ENCODE results near the gene RSBN1L.
"Not testable (repeated sequence)": the region's sequence is repeated elsewhere in the genome, so short reads cannot be mapped to it uniquely, and the experiment has no call there.

Gene RSBN1L

DNA sequence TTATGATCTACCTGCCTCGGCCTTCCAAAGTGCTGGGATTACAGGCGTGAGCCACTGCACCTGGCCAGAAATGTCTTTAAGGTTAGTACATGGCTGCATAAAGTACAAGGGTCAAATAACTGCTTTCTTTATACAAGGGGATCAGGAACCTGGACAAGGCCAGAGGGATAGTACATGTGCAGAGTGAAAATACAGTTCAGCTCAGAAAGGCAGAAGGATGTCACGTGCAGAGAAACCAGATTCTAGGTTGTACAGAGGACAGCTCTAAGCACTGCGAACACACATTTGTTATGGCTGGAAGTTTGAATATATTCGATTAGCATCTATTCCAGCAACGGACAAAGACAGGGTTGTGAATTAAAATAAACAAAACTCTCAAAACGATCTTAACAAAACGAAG is 6.0 kb upstream of the RSBN1L start:
- no peak for DNase-seq

DNA sequence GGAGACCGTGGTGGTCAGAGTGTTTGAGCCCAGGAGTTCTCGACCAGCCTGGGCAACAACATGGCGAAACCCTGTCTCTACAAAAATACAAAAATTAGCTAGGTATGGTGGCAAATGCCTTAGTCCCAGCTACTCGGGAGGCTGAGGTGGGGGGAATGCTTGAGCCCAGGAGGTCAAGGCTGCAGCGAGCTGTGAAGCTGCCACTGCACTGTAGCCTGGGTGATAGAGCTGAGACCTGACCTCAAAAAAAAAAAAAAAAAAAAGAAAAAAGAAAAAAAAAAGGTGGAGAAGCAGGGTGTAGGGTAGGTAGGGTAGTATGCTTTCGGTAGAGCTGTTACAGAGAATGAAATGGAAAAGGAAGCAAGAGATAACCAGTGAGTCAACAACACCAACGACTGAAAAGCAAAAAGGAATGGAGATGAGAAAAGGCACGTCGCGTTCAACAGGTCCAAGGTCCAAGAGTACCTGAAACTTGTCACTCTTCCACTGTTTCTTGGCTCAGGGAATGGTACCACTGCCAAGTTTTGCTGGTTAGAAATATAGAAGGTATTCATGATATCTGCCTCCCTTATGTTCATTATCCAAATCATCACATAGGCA is 4.3 kb upstream of the RSBN1L start:
- DNase-seq = no peak

DNA sequence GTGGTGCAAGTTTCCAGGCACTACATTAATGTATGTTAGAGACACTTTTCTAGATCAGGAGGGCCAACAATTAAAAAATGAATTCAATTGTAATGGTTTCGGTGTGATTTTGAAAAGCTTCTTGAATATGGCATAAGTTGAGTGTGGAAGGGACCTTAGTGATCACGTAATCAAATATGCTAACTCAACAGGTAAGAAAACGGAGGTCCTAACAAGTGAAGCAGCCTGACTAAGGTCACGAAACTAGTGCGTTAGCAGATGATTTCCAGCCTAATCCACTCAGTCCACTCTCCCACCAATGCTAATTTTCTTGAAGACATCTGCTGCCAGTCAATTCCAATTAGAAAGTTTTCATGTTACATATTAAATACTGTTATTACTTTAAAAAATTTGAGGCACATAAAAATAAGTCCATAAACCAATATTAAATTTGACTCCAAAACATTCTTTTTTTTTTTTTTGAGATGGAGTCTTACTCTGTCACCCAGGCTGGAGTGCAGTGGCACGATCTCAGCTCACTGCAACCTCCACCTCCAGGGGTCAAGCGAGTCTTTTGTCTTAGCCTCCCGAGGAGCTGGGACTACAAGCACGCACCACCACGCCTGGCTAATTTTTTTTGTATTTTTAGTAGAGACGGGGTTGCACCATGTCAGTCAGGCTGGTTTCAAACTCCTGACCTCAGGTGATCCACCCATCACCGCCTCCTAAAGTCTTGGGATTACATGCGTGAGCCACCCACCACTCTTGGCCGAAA is 2.3 kb upstream of the RSBN1L start:
- no peak for DNase-seq

- no peak for DNase-seq
Measured at GRCh38 chr7:77696643-77697534, 630 bp downstream of the RSBN1L start.

GRCh38 chr7:77697535-77697831 is 1.2 kb downstream of the RSBN1L start:
- no peak for DNase-seq

GRCh38 chr7:77698042-77698625 is 1.9 kb downstream of the RSBN1L start:
- DNase-seq = no peak

DNA sequence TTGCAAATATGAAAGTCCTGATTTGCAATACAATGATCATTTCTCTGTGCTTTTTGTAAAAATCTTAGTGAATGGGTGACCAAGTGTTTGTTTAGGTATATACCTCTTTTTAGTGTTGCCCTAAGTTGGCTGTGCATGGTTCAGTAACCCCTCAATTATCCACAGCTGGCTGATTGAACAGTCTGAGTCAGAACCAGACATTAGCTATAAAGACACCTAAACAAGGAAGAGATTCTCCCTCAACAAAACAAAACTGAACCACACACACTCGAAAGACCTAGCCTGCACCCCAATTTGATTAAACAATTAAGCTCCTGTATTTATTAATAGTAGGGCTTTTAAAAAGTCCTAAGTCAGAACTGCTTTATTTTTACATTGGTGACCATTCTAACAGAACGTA is 2.8 kb downstream of the RSBN1L start:
- DNase-seq = no peak

GRCh38 chr7:77702513-77702912 is 6.3 kb downstream of the RSBN1L start:
- DNase-seq = no peak

- DNase-seq = no peak
Measured at GRCh38 chr7:77702968-77703472, 6.8 kb downstream of the RSBN1L start.

- DNase-seq = not testable (repeated sequence)
Measured at GRCh38 chr7:77703669-77704068, 7.4 kb downstream of the RSBN1L start.

DNA sequence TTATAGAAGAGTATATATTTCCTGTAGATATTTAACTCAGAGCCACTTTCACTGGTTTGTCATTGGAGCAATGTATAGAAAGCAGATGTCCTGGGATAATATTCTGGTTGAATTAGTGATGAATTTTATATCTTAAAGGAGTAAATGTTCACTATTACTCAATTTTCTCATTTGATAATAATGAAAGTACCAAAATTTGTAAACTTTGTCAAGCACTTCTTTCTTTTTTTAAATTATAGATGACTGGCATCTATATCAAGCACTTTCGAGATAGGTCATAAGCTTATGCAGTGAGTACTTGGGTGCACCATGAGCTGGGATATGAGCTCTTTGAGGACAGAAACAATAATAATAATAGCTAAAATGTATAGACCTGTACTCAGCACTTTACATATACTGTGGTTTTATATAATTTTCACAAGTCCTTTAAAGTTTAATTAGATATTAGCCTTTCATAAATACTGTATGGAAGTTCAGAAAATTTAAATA is 11.3 kb downstream of the RSBN1L start:
- DNase-seq = no peak

- no peak for DNase-seq
Measured at GRCh38 chr7:77710067-77710466, 13.8 kb downstream of the RSBN1L start.

DNA sequence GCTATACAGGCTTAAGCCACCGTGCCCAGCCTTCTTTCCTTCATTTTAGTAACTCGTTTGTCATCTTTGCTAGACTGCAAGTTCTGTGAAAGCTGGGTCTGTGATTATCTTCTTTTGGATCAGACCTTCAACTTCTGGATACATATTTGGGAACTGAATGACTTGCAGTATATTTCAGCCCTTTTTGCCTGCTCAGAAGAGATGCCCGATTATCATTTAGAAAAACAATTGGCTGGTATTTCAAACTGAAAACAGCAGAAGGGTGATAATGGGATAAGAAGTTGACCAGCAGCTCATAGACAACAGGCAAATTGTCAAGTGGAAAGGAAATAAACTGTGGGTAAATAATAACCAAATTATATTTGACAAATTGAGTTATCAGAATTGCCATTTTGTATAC is 14.6 kb downstream of the RSBN1L start:
- DNase-seq = no peak

DNA sequence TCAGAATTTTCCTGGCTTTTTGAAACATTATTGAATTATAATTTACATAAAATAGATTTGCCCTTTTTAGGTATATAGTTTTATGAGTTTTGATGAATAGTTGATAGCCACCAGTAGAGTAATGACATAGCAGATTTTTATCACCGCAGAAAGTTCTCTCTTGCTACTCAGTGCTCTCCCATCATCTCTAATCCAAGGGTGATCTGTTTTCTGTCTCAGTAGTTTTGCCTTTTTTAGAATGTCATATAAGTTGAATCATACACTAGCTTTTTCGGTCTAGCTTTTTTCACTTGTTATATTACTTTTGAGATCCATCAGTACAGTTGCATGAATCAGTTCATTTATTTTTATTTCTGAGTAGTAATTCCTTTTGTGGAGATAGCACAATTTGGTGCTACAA is 17.9 kb downstream of the RSBN1L start:
- DNase-seq = no peak

DNA sequence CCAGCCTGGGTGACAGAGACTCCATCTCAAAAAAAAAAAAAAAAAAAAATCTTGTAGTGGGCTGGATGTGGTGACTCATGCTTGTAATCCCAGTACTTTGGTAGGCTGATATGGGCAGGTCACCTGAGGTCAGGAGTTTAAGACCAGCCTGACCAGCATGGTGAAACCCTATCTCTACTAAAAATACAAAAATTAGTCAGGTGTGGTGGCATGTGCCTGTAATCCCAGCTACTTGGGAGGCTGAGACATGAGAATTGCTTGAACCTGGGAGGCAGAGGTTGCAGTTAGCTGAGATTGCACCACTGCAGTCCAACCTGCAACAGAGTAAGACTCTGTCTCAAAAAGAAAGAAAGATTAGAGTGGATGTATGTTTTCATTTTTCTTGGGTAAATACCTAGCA is 18.7 kb downstream of the RSBN1L start:
- DNase-seq = not testable (repeated sequence)

DNA sequence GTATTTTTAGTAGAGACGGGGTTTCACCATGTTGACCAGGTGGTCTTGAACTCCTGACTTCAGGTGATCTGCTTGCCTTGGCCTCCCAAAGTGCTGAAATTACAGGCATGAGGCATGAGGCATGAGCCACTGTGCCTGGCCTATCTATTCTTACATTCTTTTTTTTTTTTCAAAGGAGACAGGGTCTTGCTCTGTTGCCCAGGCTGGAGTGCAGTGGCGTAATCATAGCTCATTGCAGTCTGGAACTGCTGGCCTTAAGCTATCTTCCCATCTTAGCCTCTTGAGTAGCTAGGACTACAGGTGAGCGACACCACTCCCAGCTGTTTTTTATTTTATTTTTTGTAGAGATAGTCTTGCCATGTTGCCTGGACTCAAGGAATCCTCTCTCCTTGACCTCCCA is 20.5 kb downstream of the RSBN1L start:
- DNase-seq = no peak

DNA sequence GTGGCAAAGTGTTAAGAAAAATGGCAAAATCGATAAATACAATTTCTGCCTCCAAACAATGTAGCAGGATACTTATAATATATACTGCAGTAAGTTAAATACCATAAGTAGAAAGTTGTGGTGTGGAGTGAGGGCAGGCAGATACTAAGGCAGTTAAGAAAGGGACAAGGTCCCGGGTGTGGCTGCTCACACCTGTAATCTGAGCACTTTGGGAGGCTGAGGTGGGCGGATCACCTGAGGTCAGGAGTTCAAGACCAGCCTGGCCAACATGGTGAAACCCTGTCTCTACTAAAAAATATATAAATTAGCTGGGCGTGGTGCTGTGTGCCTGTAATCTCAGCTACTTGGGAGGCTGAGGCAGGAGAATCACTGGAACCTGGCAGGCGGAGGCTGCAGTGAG is 21.3 kb downstream of the RSBN1L start:
- DNase-seq = not testable (repeated sequence)

GRCh38 chr7:77727527-77727926 is 31.3 kb downstream of the RSBN1L start:
- DNase-seq = no peak

- peak; percentile 2 to 47 for DNase-seq
Measured at GRCh38 chr7:77727936-77728701, 31.9 kb downstream of the RSBN1L start.

DNA sequence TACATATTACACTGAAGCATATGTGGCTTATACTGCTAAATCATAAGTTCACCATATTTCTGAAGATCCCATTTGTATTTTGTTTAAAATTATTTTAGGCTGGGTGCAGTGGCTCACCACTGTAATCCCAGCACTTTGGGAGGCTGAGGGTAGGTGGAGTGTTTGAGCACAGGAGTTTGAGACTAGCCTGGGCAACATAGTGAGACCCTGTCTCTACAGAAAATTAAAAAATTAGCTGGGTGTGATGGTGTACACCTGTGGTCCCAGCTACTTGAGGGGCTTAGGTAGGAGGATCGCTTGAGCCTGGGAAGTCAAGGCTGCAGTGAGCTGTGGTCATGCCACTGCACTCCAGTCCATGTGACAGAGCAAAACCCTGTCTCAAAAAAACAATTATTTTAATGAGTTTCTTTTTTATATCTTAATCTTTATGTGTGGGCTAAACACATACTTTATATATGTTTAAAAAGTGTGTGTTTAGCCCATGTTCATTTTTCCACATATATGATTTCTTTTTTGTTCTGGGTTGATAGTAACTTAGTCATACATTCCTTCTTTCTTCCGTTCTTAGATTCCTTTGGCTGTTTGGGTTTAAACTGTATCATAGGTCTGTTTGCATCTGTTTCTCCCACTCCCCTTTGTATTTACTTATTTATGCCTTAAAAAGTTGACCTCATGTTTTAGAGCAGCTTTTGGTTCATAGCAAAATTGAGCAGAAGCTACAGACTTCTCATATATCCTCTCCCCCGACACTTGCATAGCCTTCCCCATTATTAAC is 33.5 kb downstream of the RSBN1L start:
- DNase-seq = no peak

GRCh38 chr7:77731716-77732115 is 35.5 kb downstream of the RSBN1L start:
- DNase-seq = no peak
